Tibial nerve (tissue), 4 donors: Measurements from ENCODE around the gene MROH7. TPM values are rescaled to one million over a fixed set of nuclear protein-coding genes. Genes with fewer than 3 reads are reported as not detected.
A peak's percentile ranks its signal among the peaks of the same experiment; 100 is the strongest.

Experiments used
- DNase-seq, 2 donors: peaks; one replicate each; pipeline ENCODE4 v3.0.0-alpha.2; 2019; ENCODE audit warnings: low spot score in 2 of 2
- H3K27ac ChIP-seq, 4 donors: fragments of 200-600 bp; sonication (generic) in 3 of 4; one replicate each; pipeline ENCODE4 v1.5.1; 2017 to 2019; ENCODE audit warnings: mild to moderate bottlenecking in 1 of 4
- H3K27me3 ChIP-seq, 2 donors: fragments of 200-600 bp; sonication (generic) in 1 of 2; one replicate each; pipeline versions ENCODE4 v1.5.1 to v1.6.0; 2017 to 2019
- H3K36me3 ChIP-seq, 3 donors: fragments of 200-600 bp; sonication (generic); one replicate each; pipeline ENCODE4 v1.5.1; 2018 to 2019
- H3K4me1 ChIP-seq, 4 donors: fragments of 200-600 bp; sonication (generic) in 3 of 4; one replicate each; pipeline ENCODE4 v1.5.1; 2017 to 2019
- H3K4me3 ChIP-seq, 4 donors: fragments of 200-600 bp; sonication (generic) in 3 of 4; one replicate each; pipeline ENCODE4 v1.5.1; 2017 to 2019; ENCODE audit warnings: mild to moderate bottlenecking in 1 of 4, moderate library complexity in 1 of 4
- H3K9me3 ChIP-seq, 4 donors: fragments of 200-600 bp; sonication (generic) in 3 of 4; one replicate each; pipeline ENCODE4 v1.5.1; 2017 to 2019
- CTCF ChIP-seq, 5 experiments: fragments of 200-600 bp in 3 of 5; fragments of 450-650 bp in 2 of 5; sonication (generic) in 3 of 5; IDR thresholded peaks; one replicate each; pipeline ENCODE4 v1.5.1; 2016 to 2019; ENCODE audit warnings: antibody characterized with exemption in 5 of 5, mild to moderate bottlenecking in 3 of 5, moderate library complexity in 2 of 5
- EP300 ChIP-seq, 2 donors: sonication (generic); formaldehyde crosslinking; IDR thresholded peaks; one replicate each; pipeline ENCODE4 v1.6.1; 2017; ENCODE audit warnings: antibody characterized with exemption in 2 of 2, mild to moderate bottlenecking in 1 of 2
- POLR2A ChIP-seq, 2 donors: fragments of 450-650 bp; IDR thresholded peaks; one replicate each; pipeline ENCODE4 v1.6.1; 2017; ENCODE audit warnings: antibody characterized with exemption in 2 of 2, mild to moderate bottlenecking in 2 of 2, moderate library complexity in 2 of 2
- WGBS, 2 donors: methylation state at CpG; one replicate each; pipeline ENCODE4 v1.1.5; 2018; 5-methylcytosine and 5-hydroxymethylcytosine counted together
- total RNA-seq, 4 donors: library from RNA; depleted of rRNA; stranded (reverse); fragments of >200 nt; gene quantifications; one replicate each; pipeline ENCODE4 v1.1.0, GENCODE V29; 2016

MROH7 gene
- total RNA-seq, 4 donors from 2014 or later, result 4.4 to 7.2 (median 5.8) TPM

GRCh38 chr1:54668567-54668966, 27.0 kb downstream of the MROH7 start:
- Histone ChIP-seq H3K36me3 (peaks cover 0 to 21% (median 0%) of the 10 kb centered on the region in 3 donors), H3K27ac (no peak overlapping the region), H3K9me3 (peaks cover 0 to 13% (median 0%) of the 10 kb centered on the region in 4 donors), H3K4me3 (no peak overlapping the region), H3K27me3 (no peaks in the 10 kb centered on the region), H3K4me1 (no peaks in the 10 kb centered on the region)
- DNase-seq, result no peak
- WGBS, 2 donors, result 64 to 81% methylated on average over 2 of the region's 2 CpGs
- TF ChIP-seq EP300 (IDR thresholded peaks at IDR 0.05) (no peak), POLR2A (IDR thresholded peaks at IDR 0.05) (no peak), CTCF (IDR thresholded peaks at IDR 0.05) (no peak)

GRCh38 chr1:54671985-54672608, 30.5 kb downstream of the MROH7 start:
- 49 to 52% methylated on average over 6 of the region's 6 CpGs for WGBS, 2 donors

GRCh38 chr1:54678776-54679643, 37.4 kb downstream of the MROH7 start:
- peaks cover 0 to 8% (median 0%) of the 10 kb centered on the region in 3 donors for H3K36me3 ChIP-seq
- no peaks in the 10 kb centered on the region for H3K27me3 ChIP-seq
- H3K4me3 ChIP-seq, result no peak overlapping the region
- no peak for TF ChIP-seq EP300 (IDR thresholded peaks at IDR 0.05)
- TF ChIP-seq CTCF (IDR thresholded peaks at IDR 0.05), result no peak
- no peak for TF ChIP-seq POLR2A (IDR thresholded peaks at IDR 0.05)
- H3K27ac ChIP-seq, result no peak overlapping the region
- H3K4me1 ChIP-seq, result no peaks in the 10 kb centered on the region
- DNase-seq, result no peak
- peaks cover 0 to 1% (median 0%) of the 10 kb centered on the region in 4 donors for H3K9me3 ChIP-seq
- WGBS, 2 donors, result 67 to 72% methylated on average over 14 of the region's 17 CpGs

More at GRCh38 chr1:54671985-54672608, 30.5 kb downstream of the MROH7 start:
- Histone ChIP-seq H3K27ac (no peak overlapping the region), H3K9me3 (peaks cover 0 to 19% (median 0%) of the 10 kb centered on the region in 4 donors), H3K27me3 (no peaks in the 10 kb centered on the region), H3K36me3 (peaks cover 0 to 24% (median 0%) of the 10 kb centered on the region in 3 donors), H3K4me1 (no peaks in the 10 kb centered on the region), H3K4me3 (no peak overlapping the region)
- no peak for DNase-seq
- TF ChIP-seq EP300 (IDR thresholded peaks at IDR 0.05) (no peak), POLR2A (IDR thresholded peaks at IDR 0.05) (no peak), CTCF (IDR thresholded peaks at IDR 0.05) (peak in 3 of 5 experiments; percentile 32 to 56 (median 45))

GRCh38 chr1:54679706-54680105, 38.1 kb downstream of the MROH7 start:
- Histone ChIP-seq H3K36me3 (peaks cover 0 to under 1% (median 0%) of the 10 kb centered on the region in 3 donors), H3K27me3 (no peaks in the 10 kb centered on the region), H3K27ac (no peak overlapping the region), H3K4me3 (no peak overlapping the region), H3K9me3 (no peaks in the 10 kb centered on the region), H3K4me1 (no peaks in the 10 kb centered on the region)
- TF ChIP-seq POLR2A (IDR thresholded peaks at IDR 0.05), result no peak
- WGBS, 2 donors, result 78 to 81% methylated on average over 7 of the region's 7 CpGs
- no peak for DNase-seq

- no peak for DNase-seq
- H3K27ac ChIP-seq, result no peak overlapping the region
- TF ChIP-seq CTCF (IDR thresholded peaks at IDR 0.05) (no peak), POLR2A (IDR thresholded peaks at IDR 0.05) (no peak), EP300 (IDR thresholded peaks at IDR 0.05) (no peak)
- H3K4me1 ChIP-seq, result no peaks in the 10 kb centered on the region
- H3K36me3 ChIP-seq, result no peaks in the 10 kb centered on the region
- H3K9me3 ChIP-seq, result no peaks in the 10 kb centered on the region
- WGBS, 2 donors, result 70 to 83% methylated on average over 4 to 8 of the region's 8 CpGs
- no peaks in the 10 kb centered on the region for H3K27me3 ChIP-seq
- no peak overlapping the region for H3K4me3 ChIP-seq
These were observed 38.8 kb downstream of the MROH7 start for GRCh38 chr1:54680387-54680786.
